Suppressor macrophage treated with lipopolysaccharide for 1 hour (primary cell): ENCODE measurements around the gene CRYL1.

Experiments
- DNase-seq, 3 donors: peaks; one replicate each; pipeline ENCODE4 v3.0.0-alpha.2; 2020 to 2022

Gene CRYL1

GRCh38 chr13:20492641-20493040 lies 33.0 kb downstream of the CRYL1 start:
- DNase-seq: peak; percentile 41 to 64 (median 50)

GRCh38 chr13:20491926-20492435 lies 33.7 kb downstream of the CRYL1 start:
- DNase-seq: no peak

GRCh38 chr13:20489185-20489820 lies 36.4 kb downstream of the CRYL1 start:
- DNase-seq: peak; percentile 55 to 79 (median 62)

GRCh38 chr13:20487927-20488326 lies 37.7 kb downstream of the CRYL1 start:
- DNase-seq: no peak

GRCh38 chr13:20482787-20483186 lies 42.9 kb downstream of the CRYL1 start:
- no peak for DNase-seq

GRCh38 chr13:20482275-20482761 lies 43.3 kb downstream of the CRYL1 start:
- no peak for DNase-seq

- DNase-seq: no peak
Measured at GRCh38 chr13:20477394-20477793, 48.3 kb downstream of the CRYL1 start.

- DNase-seq: no peak
Measured at GRCh38 chr13:20475927-20476691, 49.5 kb downstream of the CRYL1 start.

GRCh38 chr13:20474515-20474914 lies 51.1 kb downstream of the CRYL1 start:
- DNase-seq: no peak

GRCh38 chr13:20473888-20474287 lies 51.8 kb downstream of the CRYL1 start:
- DNase-seq: no peak

- no peak for DNase-seq
Measured at GRCh38 chr13:20473139-20473538, 52.5 kb downstream of the CRYL1 start.

- no peak for DNase-seq
Measured at GRCh38 chr13:20472531-20472930, 53.1 kb downstream of the CRYL1 start.

GRCh38 chr13:20470136-20470535 lies 55.5 kb downstream of the CRYL1 start:
- DNase-seq: no peak

GRCh38 chr13:20466371-20466770 lies 59.3 kb downstream of the CRYL1 start:
- no peak for DNase-seq

GRCh38 chr13:20465218-20465879 lies 60.3 kb downstream of the CRYL1 start:
- no peak for DNase-seq

- no peak for DNase-seq
Measured at GRCh38 chr13:20462921-20463320, 62.7 kb downstream of the CRYL1 start.

- no peak for DNase-seq
Measured at GRCh38 chr13:20462533-20462915, 63.1 kb downstream of the CRYL1 start.

- no peak for DNase-seq
Measured at GRCh38 chr13:20461860-20462532, 63.7 kb downstream of the CRYL1 start.

- no peak for DNase-seq
Measured at GRCh38 chr13:20461481-20461859, 64.2 kb downstream of the CRYL1 start.

- DNase-seq: no peak
Measured at GRCh38 chr13:20460761-20461160, 64.9 kb downstream of the CRYL1 start.

GRCh38 chr13:20457670-20458069 lies 68.0 kb downstream of the CRYL1 start:
- DNase-seq: no peak

GRCh38 chr13:20456737-20457136 lies 68.9 kb downstream of the CRYL1 start:
- DNase-seq: peak; percentile 19 to 45 (median 31)

- DNase-seq: no peak
Measured at GRCh38 chr13:20451397-20451796, 74.3 kb downstream of the CRYL1 start.
